Neural cell (in vitro differentiated cells): ENCODE data around the gene PHACTR1.

ENCODE experiments used
- CTCF ChIP-seq: fragments of 450-650 bp; IDR thresholded peaks from 2 replicates; pipeline ENCODE4 v1.5.1; 2014; ENCODE audit warnings: antibody characterized with exemption, mild to moderate bottlenecking, moderate library complexity; ENCODE audit not compliant: poor library complexity, severe bottlenecking
- EP300 ChIP-seq: fragments of 450-650 bp; conservative IDR thresholded peaks from 2 replicates; pipeline ENCODE4 v1.6.1; 2014; ENCODE audit warnings: antibody characterized with exemption, mild to moderate bottlenecking, moderate library complexity; ENCODE audit not compliant: poor library complexity, severe bottlenecking
- EZH2 ChIP-seq: fragments of 200-600, 300-800 bp; shearing (Covaris generic), sonication (generic); IDR thresholded peaks from 2 replicates; pipeline ENCODE4 v1.6.1; 2014; ENCODE audit warnings: antibody characterized with exemption, low read length, borderline replicate concordance, mild to moderate bottlenecking; ENCODE audit not compliant: insufficient read depth, poor library complexity, severe bottlenecking
- MXI1 ChIP-seq: fragments of 450-650 bp; conservative IDR thresholded peaks from 2 replicates; pipeline ENCODE4 v1.6.1; 2014; ENCODE audit warnings: antibody characterized with exemption, mild to moderate bottlenecking; ENCODE audit not compliant: poor library complexity, severe bottlenecking
- POLR2AphosphoS5 ChIP-seq: IDR thresholded peaks from 2 replicates; pipeline ENCODE4 v1.6.1; 2012

GRCh38 chr6:12804952-12805645 lies 88.5 kb downstream of the PHACTR1 start:
- TF ChIP-seq EZH2 (no peak), MXI1 (no peak), POLR2AphosphoS5 (no peak), CTCF (no peak), EP300 (no peak)
